Muscle layer of colon (tissue), 2 donors: ENCODE results near the gene GRPEL1.

Experiments used
- H3K27ac ChIP-seq: one replicate; pipeline ENCODE4 v1.7.0; 2013; ENCODE audit warnings: low read depth, mild to moderate bottlenecking, low read length, moderate library complexity
- H3K27me3 ChIP-seq, 2 donors: one replicate each; pipeline ENCODE4 v1.7.0; 2013; ENCODE audit warnings: low read length in 2 of 2, mild to moderate bottlenecking in 2 of 2; ENCODE audit not compliant: insufficient read depth in 2 of 2, control insufficient read depth in 1 of 2
- H3K36me3 ChIP-seq: one replicate; pipeline ENCODE4 v1.7.0; 2013; ENCODE audit warnings: mild to moderate bottlenecking, low read length; ENCODE audit not compliant: insufficient read depth
- H3K4me1 ChIP-seq: one replicate; pipeline ENCODE4 v1.7.0; 2013; ENCODE audit warnings: mild to moderate bottlenecking, low read length; ENCODE audit not compliant: insufficient read depth
- H3K4me3 ChIP-seq, 2 donors: one replicate each; pipeline ENCODE4 v1.7.0; 2013; ENCODE audit warnings: low read length in 2 of 2, low read depth in 1 of 2, mild to moderate bottlenecking in 1 of 2, moderate library complexity in 1 of 2
- H3K9ac ChIP-seq: one replicate; pipeline ENCODE4 v1.7.0; 2013; ENCODE audit warnings: low read length
- H3K9me3 ChIP-seq: one replicate; pipeline ENCODE4 v1.7.0; 2013; ENCODE audit warnings: mild to moderate bottlenecking, low read length
- donor health status: abdominal sarcoma.
- donor health status: Adenocarcinoma of cecum.

Gene GRPEL1

DNA sequence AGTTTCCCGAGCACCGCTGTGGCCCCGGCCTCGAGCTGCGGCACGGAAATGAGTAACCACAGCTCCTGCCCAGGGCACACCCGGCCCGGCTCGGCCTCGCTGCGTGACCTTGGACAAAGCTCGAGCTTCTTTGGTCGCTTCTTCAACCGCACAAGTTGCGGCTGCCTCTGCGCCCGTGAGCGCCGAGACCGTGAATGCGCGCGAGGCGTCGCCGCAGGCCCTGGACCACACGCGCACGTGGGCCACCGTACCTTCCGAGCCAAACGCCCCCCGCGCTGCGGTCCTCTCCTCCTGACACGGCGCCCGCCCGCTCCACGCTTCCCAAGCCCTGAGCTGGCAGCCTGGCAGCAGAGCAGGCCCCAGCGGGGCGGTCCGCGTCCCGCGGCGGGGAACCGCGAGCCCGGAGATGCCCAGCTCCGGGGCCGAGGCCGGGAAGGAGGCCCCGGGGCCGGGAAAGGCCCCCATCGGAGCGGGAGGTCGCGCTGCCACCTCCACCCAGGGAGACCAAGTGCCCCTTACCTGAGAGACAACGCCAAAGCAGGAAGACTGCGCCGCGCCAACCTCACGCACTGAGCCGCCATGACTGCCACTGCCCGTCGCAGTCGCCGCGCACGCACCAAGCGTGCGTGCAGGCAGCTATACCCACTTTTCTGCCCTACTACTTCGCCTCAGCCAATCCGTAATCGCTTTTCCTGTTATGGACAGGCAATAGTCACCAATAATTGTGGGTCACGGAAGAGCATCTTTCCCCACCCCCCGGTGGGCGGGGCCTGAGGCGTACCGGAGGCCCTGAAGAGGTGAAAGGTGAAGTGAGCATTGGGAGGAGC is at the start of gene GRPEL1:
TSS of gene GRPEL1 (minus strand) at position 613 of the 827 bp plus-strand sequence. CDS start at position 581, 32 bp downstream.
- H3K27me3 ChIP-seq, result no peaks in the 10 kb centered on the region

GRCh38 chr4:7116705-7117104 is 48.8 kb upstream of the GRPEL1 start:
- Histone ChIP-seq H3K27me3 (no peaks in the 10 kb centered on the region), H3K4me3 (no peak overlapping the region), H3K9me3 (no peaks in the 10 kb centered on the region), H3K9ac (no peak overlapping the region), H3K36me3 (no peaks in the 10 kb centered on the region), H3K27ac (no peak overlapping the region), H3K4me1 (no peaks in the 10 kb centered on the region)

More for the DNA sequence above, at the start of gene GRPEL1:
- peak within 1 kb of the TSS; percentile 81 to 97 for H3K4me3 ChIP-seq
- H3K4me1 ChIP-seq, result peaks cover 26% of the 10 kb centered on the region
- H3K9me3 ChIP-seq, result no peaks in the 10 kb centered on the region
- peak within 1 kb of the TSS; percentile 29 for H3K9ac ChIP-seq
- H3K36me3 ChIP-seq, result peaks cover 20% of the 10 kb centered on the region
- peak within 1 kb of the TSS; percentile 90 for H3K27ac ChIP-seq

GRCh38 chr4:7115557-7116340 is 47.9 kb upstream of the GRPEL1 start:
- H3K9ac ChIP-seq, result no peak overlapping the region
- no peak overlapping the region for H3K4me3 ChIP-seq
- H3K27me3 ChIP-seq, result no peaks in the 10 kb centered on the region
- H3K36me3 ChIP-seq, result no peaks in the 10 kb centered on the region
- no peak overlapping the region for H3K27ac ChIP-seq
- no peaks in the 10 kb centered on the region for H3K4me1 ChIP-seq
- H3K9me3 ChIP-seq, result no peaks in the 10 kb centered on the region

GRCh38 chr4:7112656-7113055 is 44.8 kb upstream of the GRPEL1 start:
- Histone ChIP-seq H3K36me3 (no peaks in the 10 kb centered on the region), H3K27ac (no peak overlapping the region), H3K4me3 (no peak overlapping the region), H3K9me3 (no peaks in the 10 kb centered on the region), H3K9ac (no peak overlapping the region), H3K27me3 (no peaks in the 10 kb centered on the region), H3K4me1 (no peaks in the 10 kb centered on the region)

- H3K27ac ChIP-seq, result no peak overlapping the region
- H3K4me3 ChIP-seq, result no peak overlapping the region
- H3K4me1 ChIP-seq, result no peaks in the 10 kb centered on the region
- H3K36me3 ChIP-seq, result no peaks in the 10 kb centered on the region
- H3K9me3 ChIP-seq, result no peaks in the 10 kb centered on the region
- H3K27me3 ChIP-seq, result no peaks in the 10 kb centered on the region
- no peak overlapping the region for H3K9ac ChIP-seq
These were observed 43.6 kb upstream of the GRPEL1 start for GRCh38 chr4:7111441-7111840.

- Histone ChIP-seq H3K27ac (no peak overlapping the region), H3K36me3 (no peaks in the 10 kb centered on the region)
These were observed 42.7 kb upstream of the GRPEL1 start for GRCh38 chr4:7110546-7110945.

DNA sequence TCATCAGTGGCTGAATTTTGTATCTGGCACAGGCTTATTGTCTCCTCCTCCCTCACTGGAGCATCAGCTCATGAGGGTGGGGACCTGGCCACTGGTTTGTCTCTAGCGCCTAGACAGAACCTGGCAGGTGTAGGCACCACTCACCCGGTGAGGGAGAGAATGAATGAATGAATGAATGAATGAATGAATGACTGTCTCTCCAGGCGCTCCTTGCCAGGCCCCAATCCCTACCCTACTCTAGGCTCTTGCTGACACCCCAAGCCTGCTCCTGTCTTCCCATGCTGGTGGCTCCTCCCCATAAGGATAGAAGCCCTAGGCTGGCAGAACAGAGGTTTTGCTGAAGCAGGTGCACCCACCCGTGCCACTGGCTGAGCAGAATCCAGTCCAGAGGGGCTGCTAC is 41.3 kb upstream of the GRPEL1 start:
- Histone ChIP-seq H3K27ac (no peak overlapping the region), H3K36me3 (no peaks in the 10 kb centered on the region), H3K27me3 (no peaks in the 10 kb centered on the region), H3K4me3 (no peak overlapping the region), H3K9me3 (no peaks in the 10 kb centered on the region), H3K9ac (no peak overlapping the region), H3K4me1 (no peaks in the 10 kb centered on the region)

More at GRCh38 chr4:7110546-7110945, 42.7 kb upstream of the GRPEL1 start:
- Histone ChIP-seq H3K9ac (no peak overlapping the region), H3K9me3 (no peaks in the 10 kb centered on the region), H3K27me3 (no peaks in the 10 kb centered on the region), H3K4me3 (no peak overlapping the region), H3K4me1 (no peaks in the 10 kb centered on the region)

DNA sequence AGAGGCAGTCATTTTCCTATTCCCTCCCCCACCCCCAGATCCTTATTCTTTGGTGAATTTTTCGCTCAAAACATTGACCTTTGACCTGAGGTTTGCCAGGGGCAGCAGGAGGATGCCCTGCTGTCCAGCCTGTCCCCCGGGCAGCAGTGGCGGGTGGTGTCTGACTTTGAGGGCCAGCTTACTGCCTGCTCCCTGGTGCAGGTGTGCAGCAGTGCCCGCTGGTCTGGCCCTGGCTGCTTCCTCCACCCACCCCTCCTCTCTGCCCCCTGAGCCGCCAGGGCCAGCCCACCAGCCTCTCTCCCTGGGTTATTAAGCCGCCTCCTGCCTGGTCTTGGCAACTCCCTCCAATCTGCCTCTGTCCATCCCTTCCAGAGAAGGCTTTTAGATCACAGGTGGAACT is 40.8 kb upstream of the GRPEL1 start:
- H3K27ac ChIP-seq, result no peak overlapping the region
- H3K9ac ChIP-seq, result no peak overlapping the region
- H3K9me3 ChIP-seq, result no peaks in the 10 kb centered on the region
- H3K27me3 ChIP-seq, result no peaks in the 10 kb centered on the region
- peaks cover 4% of the 10 kb centered on the region for H3K4me1 ChIP-seq
- H3K36me3 ChIP-seq, result no peaks in the 10 kb centered on the region
- no peak overlapping the region for H3K4me3 ChIP-seq

- peaks cover 6% of the 10 kb centered on the region for H3K4me1 ChIP-seq
- no peak overlapping the region for H3K9ac ChIP-seq
- no peak overlapping the region for H3K27ac ChIP-seq
- no peak overlapping the region for H3K4me3 ChIP-seq
- no peaks in the 10 kb centered on the region for H3K36me3 ChIP-seq
- H3K27me3 ChIP-seq, result no peaks in the 10 kb centered on the region
- no peaks in the 10 kb centered on the region for H3K9me3 ChIP-seq
These were observed 40.3 kb upstream of the GRPEL1 start for GRCh38 chr4:7108046-7108625.

DNA sequence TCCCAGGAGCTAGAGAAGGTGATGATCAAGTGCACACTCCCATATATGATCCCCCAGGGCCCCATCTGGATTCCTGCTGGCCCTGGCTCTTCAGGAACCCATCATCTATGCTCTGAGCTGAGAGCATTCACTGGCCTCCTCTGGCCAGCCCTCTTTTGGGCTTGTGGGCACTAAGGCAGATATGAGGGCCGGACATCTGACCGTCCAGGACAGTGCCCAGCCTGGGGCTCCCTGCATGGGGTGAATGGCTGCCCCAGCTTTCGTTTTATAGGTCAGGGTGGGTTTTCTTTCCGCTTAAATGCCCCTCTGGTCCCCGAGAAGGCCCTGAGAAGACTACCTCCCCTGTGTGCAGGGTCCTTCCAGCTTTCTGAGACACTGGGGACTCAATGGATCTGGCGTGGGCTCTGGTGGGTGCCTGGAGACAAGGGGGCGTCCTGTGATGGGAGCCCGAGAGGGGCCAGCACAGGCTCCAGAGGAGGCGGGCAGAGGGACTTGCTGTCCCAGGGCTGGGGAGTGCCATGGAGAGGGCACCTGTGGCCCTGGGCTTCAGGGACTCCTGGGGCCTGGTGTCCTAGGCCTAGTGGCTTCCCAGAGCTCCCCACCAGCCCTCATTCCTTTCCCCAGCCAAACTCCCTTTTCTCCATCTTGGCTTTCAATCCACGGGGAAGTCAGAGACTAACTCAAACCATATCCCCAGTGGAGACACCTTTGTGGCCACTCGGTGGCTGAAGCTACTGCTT is 39.5 kb upstream of the GRPEL1 start:
- H3K36me3 ChIP-seq, result no peaks in the 10 kb centered on the region
- peaks cover 12% of the 10 kb centered on the region for H3K4me1 ChIP-seq
- H3K27ac ChIP-seq, result no peak overlapping the region
- no peaks in the 10 kb centered on the region for H3K9me3 ChIP-seq
- no peak overlapping the region for H3K9ac ChIP-seq
- H3K27me3 ChIP-seq, result no peaks in the 10 kb centered on the region
- H3K4me3 ChIP-seq, result no peak overlapping the region

- no peak overlapping the region for H3K27ac ChIP-seq
- no peak overlapping the region for H3K4me3 ChIP-seq
- H3K4me1 ChIP-seq, result peaks cover 19% of the 10 kb centered on the region
- H3K36me3 ChIP-seq, result no peaks in the 10 kb centered on the region
- no peak overlapping the region for H3K9ac ChIP-seq
- H3K27me3 ChIP-seq, result no peaks in the 10 kb centered on the region
- H3K9me3 ChIP-seq, result no peaks in the 10 kb centered on the region
These were observed 37.4 kb upstream of the GRPEL1 start for GRCh38 chr4:7105276-7105675.
